OCI-LY7 (cell line): ENCODE data around the gene TSHZ2. TPM values are rescaled to one million over a fixed set of nuclear protein-coding genes. Genes with fewer than 3 reads are reported as not detected.
A peak's percentile ranks its signal among the peaks of the same experiment; 100 is the strongest.

Source experiments
- BruUV-seq: library from RNA; stranded (reverse); fragments of 400-500 nt; replicated peaks from 2 replicates; lab custom pipeline; 2021; lab: Mats Ljungman, UMichigan
- CTCF ChIA-PET: fragments of 300-600 bp; sonication (Branson Sonifier 250); formaldehyde crosslinking; loops from one replicate; lab custom pipeline; 2022; ENCODE audit warnings: antibody characterized with exemption; ENCODE audit not compliant: unreplicated experiment; lab: Charles Lee
- POLR2A ChIA-PET: fragments of 300-600 bp; sonication (Branson Sonifier 250); formaldehyde crosslinking; loops from one replicate; lab custom pipeline; 2022; ENCODE audit warnings: antibody characterized with exemption; lab: Charles Lee
- DNase-seq: peaks from one replicate; pipeline ENCODE4 v3.0.0-alpha.2; 2015; ENCODE audit warnings: low spot score
- H2AFZ ChIP-seq: fragments of 200-600 bp; sonication (generic), shearing (Covaris generic); 2 replicates; pipeline ENCODE4 v1.6.1; 2014; ENCODE audit warnings: mild to moderate bottlenecking, antibody characterized with exemption, low read length, moderate library complexity
- H3K27ac ChIP-seq: fragments of 200-600 bp; sonication (generic); 2 replicates; pipeline ENCODE4 v1.5.1; 2014; ENCODE audit warnings: mixed run types, low read depth, mild to moderate bottlenecking, moderate library complexity, low read length, inconsistent platforms; ENCODE audit not compliant: poor library complexity, severe bottlenecking
- H3K36me3 ChIP-seq: fragments of 200-600 bp; sonication (generic); 2 replicates; pipeline ENCODE4 v1.6.1; 2014; ENCODE audit warnings: mild to moderate bottlenecking, antibody characterized with exemption, low read length, moderate library complexity, mixed read lengths; ENCODE audit not compliant: insufficient read depth
- H3K4me1 ChIP-seq: fragments of 200-600 bp; sonication (generic); 2 replicates; pipeline ENCODE4 v1.5.1; 2014; ENCODE audit warnings: mild to moderate bottlenecking, low read length; ENCODE audit not compliant: insufficient read depth, poor library complexity, severe bottlenecking
- H3K4me2 ChIP-seq: fragments of 200-600 bp; sonication (generic); 2 replicates; pipeline ENCODE4 v1.6.1; 2014; ENCODE audit warnings: mild to moderate bottlenecking, low read length
- H3K4me3 ChIP-seq: fragments of 200-600 bp; sonication (generic); 2 replicates; pipeline ENCODE4 v1.5.1; 2014; ENCODE audit warnings: mild to moderate bottlenecking, low read depth, low read length; ENCODE audit not compliant: poor library complexity, severe bottlenecking
- H3K79me2 ChIP-seq: fragments of 200-600 bp; sonication (generic); 2 replicates; pipeline ENCODE4 v1.6.1; 2016; ENCODE audit warnings: low read depth, mild to moderate bottlenecking, low read length, moderate library complexity, mixed read lengths; ENCODE audit not compliant: insufficient read depth
- H3K9me2 ChIP-seq: fragments of 200-600 bp; sonication (generic); 2 replicates; pipeline ENCODE4 v1.6.1; 2016; ENCODE audit warnings: mild to moderate bottlenecking, low read length, mixed read lengths; ENCODE audit not compliant: insufficient read depth
- H3K9me3 ChIP-seq: fragments of 200-600 bp; sonication (generic); 2 replicates; pipeline ENCODE4 v1.6.1; 2014; ENCODE audit warnings: mild to moderate bottlenecking, mixed run types, low read length, mixed read lengths
- H4K20me1 ChIP-seq: fragments of 200-600 bp; sonication (generic); 2 replicates; pipeline ENCODE4 v1.6.1; 2014; ENCODE audit warnings: mild to moderate bottlenecking, antibody characterized with exemption, low read length, moderate library complexity, mixed read lengths; ENCODE audit not compliant: insufficient read depth
- CTCF ChIP-seq: fragments of 200-600 bp; sonication (generic); conservative IDR thresholded peaks from 2 replicates; pipeline ENCODE4 v1.5.1; 2014; ENCODE audit warnings: mild to moderate bottlenecking, antibody characterized with exemption, low read length, moderate library complexity, mixed read lengths
- EZH2phosphoT487 ChIP-seq: fragments of 200-600 bp; sonication (generic); IDR thresholded peaks from 2 replicates; pipeline ENCODE4 v1.6.1; 2018; ENCODE audit warnings: low read depth, borderline replicate concordance, mild to moderate bottlenecking, mixed run types, antibody characterized with exemption, low read length, moderate library complexity, mixed read lengths
- intact Hi-C: fragments of 100-400 bp; cut with micrococcal nuclease; formaldehyde crosslinking; loops from one replicate; pipeline ENCODE4 v1.10.0; 2022; ENCODE audit not compliant: unreplicated experiment
- total RNA-seq, 2 experiments: library from RNA; depleted of rRNA in 1 of 2; stranded (reverse); fragments of >200 nt in 1 of 2; shearing (Covaris generic) in 1 of 2; gene quantifications; 2 replicates each; pipeline ENCODE4 v1.2.3, GENCODE V29; 2014 to 2022

The TSHZ2 gene
- total RNA-seq, 2 experiments from 2014 or later, result not detected

DNA sequence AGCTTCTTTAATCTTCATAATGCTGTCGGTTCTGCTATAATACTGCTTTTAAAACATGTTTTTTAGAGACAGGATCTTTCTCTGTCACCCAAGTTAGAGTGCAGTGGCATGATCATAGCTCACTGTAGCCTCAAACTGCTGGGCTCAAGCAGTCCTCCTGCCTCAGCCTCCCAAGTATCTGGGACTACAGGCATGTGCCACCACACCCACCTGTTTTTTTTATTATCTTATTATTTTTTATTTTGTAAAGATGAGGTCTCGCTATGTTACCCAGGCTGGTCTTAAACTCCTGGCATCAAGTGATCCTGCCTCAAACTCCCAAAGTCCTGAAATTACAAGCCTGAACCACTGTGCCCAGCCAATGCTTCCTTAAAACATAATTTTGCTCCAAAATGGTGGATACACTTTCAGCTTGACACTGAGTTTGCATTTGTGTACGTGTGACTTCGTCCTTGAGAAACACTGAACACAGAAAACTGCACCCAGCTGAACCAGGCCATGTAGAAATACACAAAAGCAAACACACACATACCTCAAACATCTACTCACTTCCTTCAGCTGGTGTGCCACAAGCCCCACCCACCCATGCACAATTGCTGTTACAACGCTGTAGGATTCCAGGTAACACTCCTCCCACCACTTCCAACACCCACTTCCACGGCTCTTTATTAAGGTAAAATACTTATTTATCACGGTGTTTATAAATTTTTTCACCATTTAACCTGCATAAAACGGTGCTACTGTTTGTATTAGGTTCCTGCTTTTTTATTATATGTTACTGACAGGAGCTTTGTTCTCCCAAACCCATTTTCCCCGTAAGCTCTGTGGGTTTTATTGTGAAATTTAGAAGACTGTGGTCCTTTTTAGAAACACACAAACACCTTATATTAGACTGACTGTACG is 109.1 kb downstream of the TSHZ2 start:
- BruUV-seq, result no TSS peak
- TF ChIP-seq EZH2phosphoT487, result no peak
- TF ChIP-seq CTCF, result no peak

GRCh38 chr20:53081916-53082863 is 110.0 kb downstream of the TSHZ2 start:
- no peak for DNase-seq
- TF ChIP-seq EZH2phosphoT487, result no peak
- no peak for TF ChIP-seq CTCF
- H3K9me3 ChIP-seq, result no peaks in the 10 kb centered on the region
- peak overlapping the region; percentile 80 for H2AFZ ChIP-seq
- no peak overlapping the region for H3K4me3 ChIP-seq
- H3K9me2 ChIP-seq, result no peaks in the 10 kb centered on the region
- H3K4me1 ChIP-seq, result peaks cover 31% of the 10 kb centered on the region
- ChIA-PET POLR2A (interaction anchor here (0.5 to 2.4 kb wide), 9 partner anchors 9 to 345 kb away, joined by 3 to 6 read pairs (median 5); no protein-coding TSS in a partner anchor), CTCF (no interaction called here)
- H3K36me3 ChIP-seq, result no peaks in the 10 kb centered on the region
- intact Hi-C loops, result no loop called here
- no TSS peak for BruUV-seq
- no peaks in the 10 kb centered on the region for H4K20me1 ChIP-seq
- H3K79me2 ChIP-seq, result no peaks in the 10 kb centered on the region
- 0 out of 2 replicates have a peak overlapping the region, but pooled peaks have one; percentile 20 for H3K4me2 ChIP-seq
- no peak overlapping the region for H3K27ac ChIP-seq

More for the DNA sequence above, 109.1 kb downstream of the TSHZ2 start:
- H3K36me3 ChIP-seq, result no peaks in the 10 kb centered on the region
- peak overlapping the region; percentile 20 for H3K4me2 ChIP-seq
- no peaks in the 10 kb centered on the region for H3K9me3 ChIP-seq
- H4K20me1 ChIP-seq, result no peaks in the 10 kb centered on the region
- H2AFZ ChIP-seq, result peak overlapping the region; percentile 80
- no peaks in the 10 kb centered on the region for H3K79me2 ChIP-seq
- H3K27ac ChIP-seq, result no peak overlapping the region
- no peaks in the 10 kb centered on the region for H3K9me2 ChIP-seq
- POLR2A ChIA-PET, result interaction anchor here (0.6 to 2.4 kb wide), 10 partner anchors 8 to 344 kb away, joined by 3 to 12 read pairs (median 4); no protein-coding TSS in a partner anchor
- H3K4me1 ChIP-seq, result peaks cover 27% of the 10 kb centered on the region
- no peak overlapping the region for H3K4me3 ChIP-seq
- peak; percentile 18 for DNase-seq
- intact Hi-C loops, result no loop called here
- CTCF ChIA-PET, result no interaction called here
